ENCODE results near the gene MARK4.

MARK4 gene

DNA sequence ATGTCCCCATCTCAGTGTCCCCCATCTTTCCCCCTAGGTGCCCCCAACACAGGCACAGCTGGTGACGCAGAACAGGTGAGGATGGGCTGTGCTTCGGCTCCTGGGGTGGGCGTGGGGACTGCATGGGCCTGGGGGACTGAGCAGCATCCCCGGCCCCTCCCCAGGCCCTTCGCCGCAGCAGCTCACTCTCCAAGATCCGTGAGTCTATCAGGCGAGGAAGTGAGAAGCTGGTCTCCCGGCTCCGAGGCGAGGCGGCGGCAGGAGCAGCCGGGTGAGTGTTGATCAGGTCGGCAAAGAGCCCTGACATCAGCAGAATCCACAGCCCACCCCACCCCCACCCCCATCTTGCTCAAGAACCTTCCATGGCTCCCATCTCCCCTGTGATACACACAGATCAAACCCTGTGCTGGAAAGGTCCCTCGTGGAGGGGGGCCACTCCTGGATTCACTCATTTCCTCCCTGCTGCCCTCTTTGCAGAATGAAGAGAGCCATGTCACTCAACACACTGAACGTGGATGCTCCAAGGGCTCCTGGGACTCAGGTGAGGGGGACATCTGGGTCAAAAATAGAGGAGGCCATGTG, 99.5 kb downstream of the MARK4 start:
- DNase-seq (ENCODE audit: low read depth, low spot score): no peak
- H3K4me3 ChIP-seq (ENCODE audit: low read length): no peak overlapping the region

- no peak for DNase-seq (ENCODE audit: low read depth, low spot score)
- H3K4me3 ChIP-seq (ENCODE audit: low read length): no peak overlapping the region
Observed at GRCh38 chr19:45351401-45351952, 100.4 kb downstream of the MARK4 start.

DNA sequence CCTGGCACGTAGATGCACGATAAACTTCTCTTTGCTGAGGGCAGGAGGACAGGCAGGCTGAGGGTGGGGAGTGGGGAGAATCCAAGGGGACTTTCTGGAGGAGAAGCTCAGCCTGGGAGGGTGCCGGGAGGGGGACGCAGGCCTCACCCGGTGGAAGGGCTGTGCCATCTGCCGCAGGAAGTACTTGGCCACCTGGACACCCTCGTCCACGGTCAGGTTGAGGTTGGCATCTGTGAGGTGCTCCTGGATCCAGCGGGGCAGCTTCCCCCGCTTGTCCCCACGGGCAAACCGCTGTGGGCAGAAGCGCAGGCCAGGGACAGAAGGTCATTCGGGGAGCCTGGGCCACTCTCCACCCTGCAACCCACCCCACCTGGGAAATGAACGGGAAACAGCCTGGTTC, 101.0 kb downstream of the MARK4 start:
- DNase-seq (ENCODE audit: low read depth, low spot score): no peak

DNA sequence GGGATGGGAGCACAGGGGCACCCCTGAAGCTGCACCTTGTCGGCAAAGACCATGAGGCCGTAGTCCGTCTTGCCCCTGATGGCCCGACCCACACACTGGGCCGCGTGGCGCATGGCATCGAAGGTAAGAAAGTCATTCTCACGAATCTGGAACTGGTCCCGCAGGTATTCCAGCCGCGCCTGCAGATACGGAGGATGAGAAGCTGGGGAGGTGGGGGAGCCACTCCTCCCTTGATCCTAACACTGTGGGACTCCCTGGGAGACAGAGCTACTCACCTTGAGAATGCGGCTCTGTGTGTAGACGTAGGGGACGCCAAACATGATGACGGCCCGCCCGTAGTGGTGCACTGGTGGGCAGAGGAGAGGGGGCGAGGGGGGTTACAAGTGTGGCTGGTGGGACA, 101.4 kb downstream of the MARK4 start:
- no peak overlapping the region for H3K4me3 ChIP-seq (ENCODE audit: low read length)
- DNase-seq (ENCODE audit: low read depth, low spot score): no peak

More for the DNA sequence above, 101.0 kb downstream of the MARK4 start:
- no peak overlapping the region for H3K4me3 ChIP-seq (ENCODE audit: low read length)

DNA sequence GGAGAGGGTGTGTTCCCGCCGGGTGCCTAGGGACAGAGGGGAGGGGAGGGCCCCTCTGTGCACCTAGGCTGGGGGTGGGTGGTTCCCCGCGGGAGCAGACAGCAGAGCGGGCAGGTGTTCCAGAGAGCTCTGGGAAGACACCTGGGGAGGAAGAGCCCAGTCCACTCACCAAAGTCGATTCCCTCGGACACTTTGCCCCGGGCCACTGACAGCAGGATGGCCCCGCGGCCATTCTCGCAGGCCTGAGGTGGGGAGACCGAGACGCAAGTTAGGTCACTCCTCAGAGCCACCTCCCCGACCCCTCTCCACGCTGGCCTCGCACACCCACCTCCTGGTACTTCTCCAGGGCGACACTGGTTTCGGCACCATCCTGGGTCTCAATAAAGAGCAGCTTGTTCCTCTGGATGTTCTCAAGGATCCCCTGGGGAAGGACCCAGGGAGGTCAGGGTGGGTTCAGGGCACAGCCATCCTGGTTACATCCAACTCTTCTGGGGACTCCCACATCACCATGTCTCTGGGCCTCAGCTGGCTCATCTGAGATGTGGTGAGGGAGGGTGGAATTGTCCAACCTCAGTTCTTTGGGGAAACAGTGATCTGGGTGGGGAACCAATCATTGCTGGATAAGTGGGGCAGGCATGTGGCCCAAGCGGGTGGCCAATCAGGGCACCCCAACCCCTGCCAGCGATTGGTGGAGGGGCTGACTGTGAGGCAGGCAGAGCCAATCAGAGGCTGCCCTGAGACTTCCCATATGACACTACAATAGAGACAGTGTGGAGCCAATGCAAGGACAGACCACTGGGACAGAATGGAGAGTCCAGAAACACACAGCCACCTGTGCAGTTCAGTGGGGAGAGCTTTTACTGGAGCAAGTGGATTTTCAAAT, 102.1 kb downstream of the MARK4 start:
- DNase-seq (ENCODE audit: low read depth, low spot score): no peak

DNA sequence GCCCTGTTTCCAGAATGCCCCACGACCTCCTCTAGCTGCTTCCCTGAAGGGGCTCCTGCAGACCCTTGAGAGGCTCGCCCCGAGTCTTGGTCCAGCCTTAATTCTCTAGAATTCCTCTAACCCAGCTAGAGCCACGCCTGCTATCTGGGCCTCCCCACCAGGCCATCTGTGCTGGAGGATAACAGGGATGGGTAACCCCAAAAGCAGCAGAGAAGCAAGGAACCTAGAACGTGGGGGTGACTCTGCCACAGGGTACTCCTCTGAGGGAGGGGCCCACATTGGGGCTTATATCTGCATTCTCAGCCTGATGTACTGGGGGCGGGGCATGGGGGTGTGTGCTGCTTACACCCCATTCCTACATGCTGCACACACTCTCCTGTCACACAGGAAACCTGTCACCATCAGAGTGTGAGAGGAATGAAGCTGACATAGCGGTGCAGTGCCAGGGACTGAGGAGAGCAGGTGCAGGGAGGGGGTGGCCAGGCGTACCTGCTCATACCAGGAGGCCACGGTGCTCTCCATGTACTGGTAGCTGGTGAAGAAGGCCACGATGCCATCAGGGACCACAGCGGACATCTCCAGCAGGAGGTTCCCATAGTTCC, 103.3 kb downstream of the MARK4 start:
- H3K4me3 ChIP-seq (ENCODE audit: low read length): no peak overlapping the region
- no peak for DNase-seq (ENCODE audit: low read depth, low spot score)

More for the DNA sequence above, 102.1 kb downstream of the MARK4 start:
- no peak overlapping the region for H3K4me3 ChIP-seq (ENCODE audit: low read length)
